ENCODE measurements around the gene GAB1. TPM values are rescaled to one million over a fixed set of nuclear protein-coding genes. Genes with fewer than 3 reads are reported as not detected.

GAB1 gene
- total and polyA plus RNA-seq, 4 donors = 6.4 to 138 (median 22.6) TPM

GRCh38 chr4:143443728-143444127 lies 107.1 kb downstream of the GAB1 start:
- Histone ChIP-seq H3K36me3 (ENCODE audit: control insufficient read depth in 4 of 4, insufficient read depth in 4 of 4, low read length in 4 of 4) (peaks cover 1 to 20% (median 12%) of the 10 kb centered on the region in 4 donors), H3K9ac (ENCODE audit: insufficient read depth in 1 of 2, low read length in 2 of 2) (no peak overlapping the region), H3K27ac (ENCODE audit: low read depth in 1 of 2, low read length in 1 of 2) (no peak overlapping the region), H3K9me3 (ENCODE audit: control insufficient read depth in 4 of 4, insufficient read depth in 3 of 4, low read length in 3 of 4) (no peaks in the 10 kb centered on the region), H3K4me3 (no peak overlapping the region), H3K27me3 (ENCODE audit: control insufficient read depth in 3 of 3, insufficient read depth in 3 of 3, low read length in 2 of 3) (no peaks in the 10 kb centered on the region), H3K4me1 (ENCODE audit: control insufficient read depth in 5 of 5, insufficient read depth in 5 of 5, low read length in 5 of 5) (peaks cover 0 to 11% (median 0%) of the 10 kb centered on the region in 5 donors)
- no peak for TF ChIP-seq CTCF (IDR thresholded peaks at IDR 0.05; ENCODE audit: control extremely low read depth, extremely low read depth)
- 51 to 72% methylated on average over 1 of the region's 1 CpG for WGBS, 2 donors
- ATAC-seq (ENCODE audit: insufficient read depth, low FRiP score) (no peak), DNase-seq (no peak)

GRCh38 chr4:143451186-143451585 lies 114.5 kb downstream of the GAB1 start:
- Histone ChIP-seq H3K27me3 (ENCODE audit: control insufficient read depth in 3 of 3, insufficient read depth in 3 of 3, low read length in 2 of 3) (no peaks in the 10 kb centered on the region), H3K9me3 (ENCODE audit: control insufficient read depth in 4 of 4, insufficient read depth in 3 of 4, low read length in 3 of 4) (no peaks in the 10 kb centered on the region), H3K4me3 (no peak overlapping the region), H3K4me1 (ENCODE audit: control insufficient read depth in 5 of 5, insufficient read depth in 5 of 5, low read length in 5 of 5) (peaks cover 0 to 8% (median 0%) of the 10 kb centered on the region in 5 donors), H3K36me3 (ENCODE audit: control insufficient read depth in 4 of 4, insufficient read depth in 4 of 4, low read length in 4 of 4) (peaks cover 1 to 12% (median 7%) of the 10 kb centered on the region in 4 donors), H3K27ac (ENCODE audit: low read depth in 1 of 2, low read length in 1 of 2) (no peak overlapping the region), H3K9ac (ENCODE audit: insufficient read depth in 1 of 2, low read length in 2 of 2) (no peak overlapping the region)
- ATAC-seq (ENCODE audit: insufficient read depth, low FRiP score) (no peak), DNase-seq (no peak)
- TF ChIP-seq CTCF (IDR thresholded peaks at IDR 0.05; ENCODE audit: control extremely low read depth, extremely low read depth) = no peak
- 80 to 93% methylated on average over 4 of the region's 4 CpGs for WGBS, 2 donors

GRCh38 chr4:143455211-143455610 lies 118.5 kb downstream of the GAB1 start:
- Histone ChIP-seq H3K9me3 (ENCODE audit: control insufficient read depth in 4 of 4, insufficient read depth in 3 of 4, low read length in 3 of 4) (no peaks in the 10 kb centered on the region), H3K4me3 (no peak overlapping the region), H3K27ac (ENCODE audit: low read depth in 1 of 2, low read length in 1 of 2) (no peak overlapping the region), H3K27me3 (ENCODE audit: control insufficient read depth in 3 of 3, insufficient read depth in 3 of 3, low read length in 2 of 3) (no peaks in the 10 kb centered on the region), H3K9ac (ENCODE audit: insufficient read depth in 1 of 2, low read length in 2 of 2) (no peak overlapping the region), H3K36me3 (ENCODE audit: control insufficient read depth in 4 of 4, insufficient read depth in 4 of 4, low read length in 4 of 4) (peaks cover 2 to 21% (median 7%) of the 10 kb centered on the region in 4 donors), H3K4me1 (ENCODE audit: control insufficient read depth in 5 of 5, insufficient read depth in 5 of 5, low read length in 5 of 5) (peaks cover 0 to 8% (median 0%) of the 10 kb centered on the region in 5 donors)
- no peak for TF ChIP-seq CTCF (IDR thresholded peaks at IDR 0.05; ENCODE audit: control extremely low read depth, extremely low read depth)
- DNase-seq (no peak), ATAC-seq (ENCODE audit: insufficient read depth, low FRiP score) (no peak)
- WGBS, 2 donors = 74 to 84% methylated on average over 3 of the region's 3 CpGs

- ATAC-seq (ENCODE audit: insufficient read depth, low FRiP score) = no peak
These were observed 122.3 kb downstream of the GAB1 start for GRCh38 chr4:143458966-143459365.

More at GRCh38 chr4:143458966-143459365, 122.3 kb downstream of the GAB1 start:
- H3K4me3 ChIP-seq = no peak overlapping the region
- no peaks in the 10 kb centered on the region for H3K27me3 ChIP-seq (ENCODE audit: control insufficient read depth in 3 of 3, insufficient read depth in 3 of 3, low read length in 2 of 3)
- DNase-seq = no peak
- H3K9ac ChIP-seq (ENCODE audit: insufficient read depth in 1 of 2, low read length in 2 of 2) = no peak overlapping the region
- TF ChIP-seq CTCF (IDR thresholded peaks at IDR 0.05; ENCODE audit: control extremely low read depth, extremely low read depth) = no peak
- H3K4me1 ChIP-seq (ENCODE audit: control insufficient read depth in 5 of 5, insufficient read depth in 5 of 5, low read length in 5 of 5) = peaks cover 0 to 8% (median 0%) of the 10 kb centered on the region in 5 donors
- peaks cover 6 to 29% (median 13%) of the 10 kb centered on the region in 4 donors for H3K36me3 ChIP-seq (ENCODE audit: control insufficient read depth in 4 of 4, insufficient read depth in 4 of 4, low read length in 4 of 4)
- H3K9me3 ChIP-seq (ENCODE audit: control insufficient read depth in 4 of 4, insufficient read depth in 3 of 4, low read length in 3 of 4) = no peaks in the 10 kb centered on the region
- no peak overlapping the region for H3K27ac ChIP-seq (ENCODE audit: low read depth in 1 of 2, low read length in 1 of 2)

Data from lung (tissue), 12 donors.